GM12892 (cell line): ENCODE data around the gene SDCCAG8.

Source experiments
- DNase-seq: peaks from one replicate; pipeline ENCODE4 v3.0.0; 2011; ENCODE audit not compliant: insufficient read length
- FAIRE-seq: peaks from 2 replicates; lab custom pipeline; 2011; peaks lifted over from hg19 to GRCh38; lab: Jason Lieb, UNC
- POLR2A ChIP-seq: IDR thresholded peaks from 2 replicates; pipeline ENCODE4 v1.6.1; 2011; ENCODE audit warnings: low read depth, low read length, control low read depth
- POLR2AphosphoS5 ChIP-seq: IDR thresholded peaks from 2 replicates; pipeline ENCODE4 v1.6.1; 2011; ENCODE audit warnings: low read depth, low read length, control low read depth
- TAF1 ChIP-seq: IDR thresholded peaks from 2 replicates; pipeline ENCODE4 v1.6.1; 2011; ENCODE audit warnings: low read depth, mild to moderate bottlenecking, control low read depth, low read length, borderline replicate concordance

SDCCAG8 gene

DNA sequence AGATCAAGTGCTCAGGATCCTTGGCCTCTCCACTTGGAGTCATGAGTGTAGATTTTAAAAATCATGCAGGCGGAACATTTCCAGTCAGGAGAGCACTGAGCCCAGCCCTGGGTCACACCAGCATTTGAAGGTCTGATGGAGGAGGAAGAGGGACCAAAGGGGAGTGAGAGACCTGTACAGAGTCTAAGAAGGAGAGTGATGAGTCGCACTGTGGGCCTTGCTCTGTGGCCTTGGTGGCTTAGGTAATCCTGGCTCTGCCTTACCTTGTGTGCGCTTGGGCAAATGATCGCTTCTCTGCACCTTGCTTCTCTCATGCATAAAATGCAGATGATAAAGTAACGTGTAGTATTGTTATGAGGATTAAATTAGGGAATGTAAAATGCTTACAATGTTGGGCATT, 225.3 kb downstream of the SDCCAG8 start:
- no peak for FAIRE-seq
- no peak for DNase-seq
- TF ChIP-seq TAF1 = no peak
- no peak for TF ChIP-seq POLR2AphosphoS5
- no peak for TF ChIP-seq POLR2A

DNA sequence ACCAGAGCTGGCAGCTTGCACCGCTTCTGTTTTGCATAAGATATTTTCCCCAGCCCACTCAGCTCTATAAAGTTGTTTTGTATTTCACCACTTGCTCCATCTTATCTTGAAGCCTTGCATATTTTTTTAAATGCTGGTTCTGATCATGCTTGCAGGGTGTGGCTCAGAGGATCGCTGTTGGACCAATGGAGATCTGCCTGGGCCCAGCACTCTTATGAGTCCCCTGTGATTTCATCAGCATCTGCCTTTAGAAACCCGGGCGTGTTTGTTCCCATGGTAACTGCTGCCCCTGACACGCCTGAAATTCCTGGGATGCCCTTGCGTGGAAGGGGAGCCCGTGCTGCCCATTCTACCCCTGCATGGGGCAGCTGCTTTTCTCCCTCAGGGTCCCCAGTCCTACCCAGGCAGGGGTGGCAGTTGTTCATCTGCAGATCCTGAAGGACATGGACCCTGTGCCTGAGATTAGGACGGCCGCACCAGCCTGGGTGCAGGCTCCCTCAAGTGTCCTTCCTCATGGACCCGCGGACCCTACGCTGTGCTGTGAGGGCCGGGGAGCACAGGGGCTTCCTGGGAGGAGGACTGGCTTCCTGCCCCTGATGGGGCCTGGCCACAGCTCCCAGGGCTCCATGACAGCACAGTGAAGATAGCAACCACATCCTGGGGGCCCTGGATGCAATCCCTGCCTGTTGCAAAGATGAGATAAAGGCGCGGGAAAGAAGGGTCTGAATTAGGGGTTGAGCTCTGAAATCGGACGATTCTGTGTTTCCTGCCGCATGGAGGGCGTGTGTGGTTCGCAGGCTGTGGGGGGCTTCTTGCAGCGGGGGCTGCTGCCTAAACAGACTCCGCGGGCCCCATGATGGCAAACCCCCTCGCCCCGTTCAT, 226.5 kb downstream of the SDCCAG8 start:
- DNase-seq = no peak
- FAIRE-seq = no peak
- TF ChIP-seq POLR2AphosphoS5 (no peak), TAF1 (no peak), POLR2A (no peak)

DNA sequence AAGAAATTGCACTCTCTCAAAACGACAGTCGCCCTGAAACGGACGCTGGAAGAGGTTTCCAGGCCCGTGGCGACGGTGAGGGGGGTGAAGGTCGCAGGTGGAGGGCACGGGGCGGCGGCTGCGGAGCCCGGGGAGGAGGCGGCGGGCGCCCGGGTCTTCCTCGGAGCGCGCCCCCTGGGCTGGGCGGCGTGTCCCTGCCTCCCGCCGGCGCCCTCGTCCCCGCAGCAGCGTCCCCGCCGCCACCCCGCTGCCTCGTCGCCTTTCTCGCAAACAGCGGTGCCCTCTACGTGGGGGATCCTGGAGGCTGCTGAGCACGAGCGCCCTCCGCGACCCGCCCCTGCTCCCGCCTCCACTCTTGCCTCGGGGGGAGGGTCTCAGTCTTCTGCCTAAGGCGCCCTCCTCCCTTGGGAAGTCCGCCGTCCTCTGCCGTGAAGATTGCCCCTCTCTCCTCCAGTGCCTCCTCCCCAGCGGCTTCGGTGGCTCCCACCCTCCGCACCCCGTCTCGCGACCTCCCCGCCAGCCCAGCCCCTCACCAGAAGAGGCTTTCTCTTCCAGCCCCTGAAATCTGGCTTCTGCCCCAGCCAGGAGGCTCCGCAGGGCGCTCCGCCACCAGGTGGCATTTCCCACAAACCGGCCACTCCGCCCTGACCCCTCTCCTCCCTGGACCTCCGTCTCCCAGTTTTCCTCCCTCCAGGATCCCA, 227.4 kb downstream of the SDCCAG8 start:
- no peak for FAIRE-seq
- no peak for DNase-seq
- TF ChIP-seq TAF1 (no peak), POLR2A (no peak), POLR2AphosphoS5 (no peak)

DNA sequence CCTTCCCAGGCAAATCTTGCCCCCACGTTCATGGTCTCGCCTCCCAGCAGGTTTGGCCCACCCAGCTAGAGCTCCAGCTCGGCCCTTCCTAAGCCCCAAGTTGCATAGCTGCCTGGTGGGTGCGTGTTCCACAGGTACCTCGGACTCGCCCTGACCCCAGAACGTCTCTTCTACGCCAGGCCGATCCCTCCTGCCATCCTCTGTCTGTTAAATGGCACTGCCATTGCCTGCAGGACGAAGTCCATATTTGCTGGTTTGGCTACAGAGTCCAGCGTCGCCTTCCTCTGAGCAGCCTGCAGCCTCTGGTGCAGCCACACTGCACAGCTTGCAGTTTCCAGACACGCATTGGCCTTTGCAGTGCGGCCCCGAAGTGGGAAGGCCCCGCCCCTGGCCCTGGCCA, 228.1 kb downstream of the SDCCAG8 start:
- no peak for FAIRE-seq
- no peak for DNase-seq
- TF ChIP-seq TAF1 (no peak), POLR2A (no peak), POLR2AphosphoS5 (no peak)

DNA sequence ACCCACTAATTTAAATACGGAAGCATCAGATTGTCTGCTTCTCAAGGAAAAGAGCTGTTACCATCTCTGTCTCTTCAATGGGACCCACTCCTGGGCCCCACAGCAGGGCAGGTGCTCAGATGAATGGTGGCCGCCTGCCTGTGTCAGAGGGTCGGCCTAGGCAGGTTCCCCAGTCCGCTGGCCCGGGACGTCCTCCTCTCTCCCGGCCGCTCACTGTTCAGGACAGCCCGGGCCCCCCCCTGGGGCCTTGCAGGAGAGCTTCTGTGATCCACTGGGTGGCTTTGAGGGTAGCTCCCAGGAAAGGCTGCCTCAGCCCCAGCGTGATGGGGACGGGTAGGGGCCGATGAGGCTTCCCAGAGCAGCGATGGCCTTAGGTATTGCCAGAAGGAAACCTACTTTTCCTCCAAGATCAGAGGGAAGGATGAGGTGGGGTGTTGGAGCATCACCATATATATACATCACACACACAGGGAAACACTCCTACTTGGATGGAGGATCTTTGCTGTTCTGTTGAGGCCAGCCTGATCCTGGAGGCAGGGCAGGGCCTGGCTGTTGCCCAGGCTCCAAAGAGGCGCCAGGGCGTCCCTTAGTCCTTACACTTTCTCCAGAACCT, 231.3 kb downstream of the SDCCAG8 start:
- no peak for FAIRE-seq

DNA sequence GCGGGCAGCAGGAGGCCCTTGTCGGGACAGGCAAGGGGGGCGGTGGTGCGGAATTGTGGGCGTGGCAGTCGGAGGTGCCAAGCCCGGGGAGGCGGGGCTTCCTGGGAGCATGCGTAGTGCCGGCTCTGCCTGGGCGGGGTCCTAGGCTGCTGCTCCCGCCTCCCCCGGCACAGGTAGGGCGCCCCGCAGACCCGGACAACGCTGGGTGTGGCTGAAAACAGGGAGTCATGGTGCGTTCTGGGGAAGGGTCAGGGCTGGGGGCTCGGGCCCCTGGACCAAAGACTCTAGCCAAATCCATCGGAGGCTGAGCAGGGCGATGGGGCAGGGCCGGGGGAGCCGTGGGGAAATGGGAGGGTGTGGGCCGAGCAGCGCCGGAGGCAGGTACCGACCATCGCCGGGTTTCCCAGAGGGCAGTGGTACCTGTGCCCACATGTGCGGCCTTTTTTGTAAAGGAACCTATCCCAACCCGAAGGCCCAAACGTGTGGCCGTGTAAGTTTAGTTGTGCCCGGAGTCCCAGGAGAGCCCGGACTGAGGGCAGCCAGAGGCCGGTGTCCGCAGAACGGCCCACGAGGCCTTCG, 231.9 kb downstream of the SDCCAG8 start:
- DNase-seq = no peak
- FAIRE-seq = no peak
- TF ChIP-seq POLR2A (no peak), POLR2AphosphoS5 (no peak), TAF1 (no peak)

More for the DNA sequence above, 231.3 kb downstream of the SDCCAG8 start:
- TF ChIP-seq POLR2AphosphoS5 = no peak
- no peak for TF ChIP-seq POLR2A
- no peak for TF ChIP-seq TAF1
- DNase-seq = no peak

DNA sequence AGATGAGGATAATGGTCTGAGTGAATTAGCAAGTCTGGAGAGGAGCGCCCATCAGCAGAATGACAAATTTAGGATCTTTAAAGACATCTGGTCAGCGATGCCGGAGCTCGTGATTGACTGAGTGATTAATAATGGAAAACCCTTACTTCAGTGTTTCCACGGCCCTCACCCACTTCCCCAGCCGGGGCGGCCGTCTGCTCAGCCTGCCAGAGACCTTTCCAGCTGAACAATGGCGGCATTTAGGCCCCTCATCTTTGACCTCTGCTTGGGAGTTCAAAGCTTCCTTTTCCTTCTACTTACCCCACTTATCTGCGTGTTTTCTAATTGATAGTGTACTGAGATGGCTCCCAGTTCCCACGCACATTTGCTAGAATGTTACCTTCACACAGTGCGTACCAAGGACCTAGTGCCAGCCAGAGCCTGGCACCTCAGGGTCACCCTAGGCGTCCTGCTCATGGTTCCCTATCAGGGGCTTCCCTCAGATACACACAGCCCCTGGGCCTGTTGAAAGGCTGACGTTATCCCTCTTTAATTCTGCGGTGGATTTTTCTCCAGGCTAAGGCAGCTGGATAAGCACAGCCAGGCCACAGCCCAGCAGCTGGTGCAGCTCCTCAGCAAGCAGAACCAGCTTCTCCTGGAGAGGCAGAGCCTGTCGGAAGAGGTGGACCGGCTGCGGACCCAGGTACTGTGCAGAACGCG, 232.8 kb downstream of the SDCCAG8 start:
- DNase-seq (no peak), FAIRE-seq (no peak)
- TF ChIP-seq POLR2AphosphoS5 (no peak), POLR2A (no peak), TAF1 (no peak)

DNA sequence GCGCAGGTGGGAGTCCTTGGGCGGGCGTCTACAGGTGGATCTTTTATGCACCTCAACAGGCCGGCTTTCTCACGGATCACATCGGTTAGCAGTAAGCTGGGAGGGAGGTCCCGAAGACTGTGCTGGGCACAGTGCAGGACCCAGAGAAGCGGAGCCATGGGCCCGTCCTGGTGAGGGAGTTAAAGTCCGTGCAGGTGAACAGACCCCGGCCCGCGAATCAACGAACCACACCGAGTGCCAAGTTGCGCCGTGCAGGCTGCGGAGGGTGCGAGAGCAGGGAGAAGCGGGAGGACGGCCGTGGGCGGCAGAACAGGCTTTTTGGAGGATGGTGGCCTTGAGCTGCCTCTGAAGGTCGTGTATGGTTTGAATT, 233.3 kb downstream of the SDCCAG8 start:
- FAIRE-seq = no peak
- DNase-seq = no peak
- TF ChIP-seq POLR2AphosphoS5 (no peak), TAF1 (no peak), POLR2A (no peak)

DNA sequence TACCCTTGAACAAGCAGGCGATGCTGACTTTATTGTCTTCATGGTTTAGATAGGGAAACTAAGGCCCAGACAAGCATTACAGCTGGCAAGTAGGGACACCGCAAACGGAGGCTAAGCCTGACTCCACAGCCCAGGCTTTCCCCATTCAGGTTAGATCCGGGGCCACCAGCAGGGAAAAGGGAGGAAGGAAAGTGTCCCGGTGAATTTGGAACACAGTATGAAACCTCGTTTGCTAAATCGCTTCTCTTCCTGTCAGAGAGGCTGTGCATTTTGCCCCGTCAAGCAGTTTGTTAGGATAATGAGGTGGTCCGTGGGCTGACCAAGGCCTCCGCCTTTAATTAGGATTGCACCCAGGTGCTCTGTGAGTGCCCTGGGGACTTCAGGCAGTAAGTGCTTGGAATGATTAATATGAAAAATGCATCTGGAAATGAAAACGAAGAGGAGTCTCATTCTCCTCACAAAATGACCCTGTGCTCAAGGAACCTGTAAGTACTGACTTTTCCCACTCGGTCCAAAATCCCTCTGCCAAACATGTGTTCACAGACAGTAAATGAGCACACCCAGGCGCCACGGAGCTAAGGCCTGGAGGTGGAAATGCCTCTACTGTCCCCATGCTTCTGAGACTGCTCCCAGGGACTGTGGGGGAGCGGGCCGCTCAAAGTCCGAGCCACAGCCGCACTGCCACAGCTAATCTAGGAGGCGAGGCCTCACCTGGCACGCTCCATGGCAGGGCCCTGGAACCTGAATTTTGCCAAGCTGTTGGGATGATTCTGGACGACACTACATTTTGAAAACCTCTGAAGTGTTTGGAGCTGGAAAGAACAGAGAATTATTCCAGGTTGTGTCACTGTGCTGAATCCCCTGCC, 234.1 kb downstream of the SDCCAG8 start:
- DNase-seq (no peak), FAIRE-seq (no peak)
- no peak for TF ChIP-seq POLR2A
- no peak for TF ChIP-seq TAF1
- no peak for TF ChIP-seq POLR2AphosphoS5
